ENCODE data around the gene AP1B1.

AP1B1 gene

DNA sequence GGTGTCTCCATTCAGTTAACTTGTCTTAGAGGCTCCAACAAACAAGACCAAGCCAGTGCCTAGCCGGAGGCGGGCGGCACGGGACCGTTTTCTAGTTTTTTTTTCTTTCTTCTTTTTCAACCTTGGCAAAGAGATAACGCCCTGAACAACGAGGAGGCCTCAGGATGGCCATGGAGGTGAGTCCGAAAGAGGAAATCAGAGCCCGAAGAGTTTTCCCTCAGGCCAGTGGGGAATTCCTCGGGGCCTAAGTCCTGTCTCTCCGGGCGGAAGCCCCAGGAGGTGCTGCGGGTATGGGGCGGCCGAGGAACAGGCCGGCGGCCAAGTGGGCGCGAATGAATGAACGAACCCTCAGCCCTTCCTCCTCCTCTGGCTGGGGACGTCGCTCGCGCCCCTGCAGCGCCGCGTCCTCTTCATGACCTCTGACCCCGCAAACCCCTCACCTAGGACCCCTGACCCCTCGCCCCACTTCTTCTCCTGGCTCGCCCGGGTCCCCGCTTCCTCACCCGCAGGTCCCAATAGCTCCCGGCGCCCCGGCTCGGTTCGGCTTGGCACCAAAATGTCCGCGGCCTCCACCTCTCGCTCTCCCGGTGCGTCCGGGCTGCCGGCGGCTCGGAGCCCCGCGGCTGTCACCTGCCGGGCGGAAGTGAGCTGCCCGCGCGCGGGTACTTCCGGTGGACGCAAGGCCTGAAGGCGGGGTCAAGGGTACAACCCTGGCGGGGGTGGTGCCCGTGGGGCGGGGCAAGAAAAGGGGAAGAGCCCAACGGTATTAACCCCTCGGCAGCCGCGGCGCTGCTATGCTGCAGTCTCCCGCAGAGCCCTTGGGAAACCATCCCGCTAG, at the start of gene AP1B1:
Gene AP1B1 (minus strand): TSS at position 650 of the 838 bp plus-strand sequence. CDS start 21,327 bp downstream, outside the sequence.
- TF ChIP-seq, protein P1, sequence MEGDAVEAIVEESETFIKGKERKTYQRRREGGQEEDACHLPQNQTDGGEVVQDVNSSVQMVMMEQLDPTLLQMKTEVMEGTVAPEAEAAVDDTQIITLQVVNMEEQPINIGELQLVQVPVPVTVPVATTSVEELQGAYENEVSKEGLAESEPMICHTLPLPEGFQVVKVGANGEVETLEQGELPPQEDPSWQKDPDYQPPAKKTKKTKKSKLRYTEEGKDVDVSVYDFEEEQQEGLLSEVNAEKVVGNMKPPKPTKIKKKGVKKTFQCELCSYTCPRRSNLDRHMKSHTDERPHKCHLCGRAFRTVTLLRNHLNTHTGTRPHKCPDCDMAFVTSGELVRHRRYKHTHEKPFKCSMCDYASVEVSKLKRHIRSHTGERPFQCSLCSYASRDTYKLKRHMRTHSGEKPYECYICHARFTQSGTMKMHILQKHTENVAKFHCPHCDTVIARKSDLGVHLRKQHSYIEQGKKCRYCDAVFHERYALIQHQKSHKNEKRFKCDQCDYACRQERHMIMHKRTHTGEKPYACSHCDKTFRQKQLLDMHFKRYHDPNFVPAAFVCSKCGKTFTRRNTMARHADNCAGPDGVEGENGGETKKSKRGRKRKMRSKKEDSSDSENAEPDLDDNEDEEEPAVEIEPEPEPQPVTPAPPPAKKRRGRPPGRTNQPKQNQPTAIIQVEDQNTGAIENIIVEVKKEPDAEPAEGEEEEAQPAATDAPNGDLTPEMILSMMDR (IDR thresholded peaks at IDR 0.05) = no peak
- DNase-seq (ENCODE audit: low spot score) = peak; percentile 91
- H3K4me3 ChIP-seq = peak within 1 kb of the TSS; percentile 87
- H3K27ac ChIP-seq = peak within 1 kb of the TSS; percentile 62 to 90

DNA sequence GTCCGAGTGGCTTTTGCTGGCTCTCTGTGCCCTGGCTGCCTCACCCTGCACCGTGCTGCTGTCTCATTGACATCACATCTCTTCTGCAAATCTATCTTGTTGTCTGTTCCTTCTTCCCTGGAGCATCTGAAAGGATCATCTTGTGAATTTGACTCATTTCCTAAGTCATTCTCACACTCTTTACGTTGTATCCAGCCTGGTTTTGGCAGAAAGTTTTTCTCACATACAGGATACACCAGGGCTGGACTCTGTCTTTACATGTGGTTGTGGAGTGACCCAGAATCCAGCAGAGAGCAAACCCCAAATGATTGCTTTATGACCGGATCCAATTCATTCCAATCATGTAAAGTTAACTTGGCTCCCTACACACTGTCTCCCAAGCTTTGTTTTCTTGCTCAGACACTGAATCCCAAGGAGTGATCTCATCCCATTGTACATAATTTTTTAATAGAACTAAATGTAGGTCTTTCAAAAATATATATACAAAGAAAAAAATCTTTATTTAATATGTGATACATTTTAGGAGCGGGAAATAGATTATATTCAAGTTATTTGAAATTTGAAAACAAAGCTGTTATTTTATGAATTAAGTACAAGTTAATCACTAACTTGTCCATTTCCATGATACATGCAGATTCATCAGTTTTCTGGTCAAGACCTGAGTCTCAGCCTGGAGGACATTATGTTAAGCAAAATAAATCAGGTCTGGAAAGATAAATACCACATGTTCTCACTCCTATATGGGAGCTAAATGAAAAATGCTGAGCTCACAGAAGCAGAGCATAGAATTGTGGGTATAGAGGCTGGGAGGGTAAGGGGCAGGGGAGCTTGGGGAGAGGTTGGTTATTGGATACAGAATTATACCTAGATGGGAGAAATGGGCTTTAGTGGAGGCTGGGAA, 47.1 kb upstream of the AP1B1 start:
- TF ChIP-seq, protein P1 (IDR thresholded peaks at IDR 0.05) = no peak
- peak; percentile 9 for DNase-seq (ENCODE audit: low spot score)

DNA sequence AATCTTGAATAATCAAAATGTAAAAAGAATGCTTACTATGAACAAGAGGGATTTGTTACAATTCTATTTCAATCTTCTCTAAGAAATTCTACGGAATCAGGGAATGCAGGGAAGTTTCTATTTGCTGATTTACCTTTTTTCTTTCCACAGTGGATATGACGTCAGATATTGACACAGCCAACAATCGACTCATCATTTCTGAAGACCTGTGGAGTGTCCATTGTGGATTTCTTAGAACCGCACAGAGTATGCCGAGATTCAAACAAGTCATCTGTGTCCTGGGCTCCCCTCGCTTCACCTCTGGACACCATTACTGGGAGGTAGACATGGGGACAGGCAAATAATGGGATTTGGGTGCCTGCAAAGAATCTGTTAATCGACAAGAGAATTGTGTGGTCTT, 45.9 kb upstream of the AP1B1 start:
- TF ChIP-seq, protein P1 (IDR thresholded peaks at IDR 0.05) = no peak
- no peak for DNase-seq (ENCODE audit: low spot score)
- no peak overlapping the region for H3K4me3 ChIP-seq
- no peak overlapping the region for H3K27ac ChIP-seq

More for the DNA sequence above, 47.1 kb upstream of the AP1B1 start:
- Histone ChIP-seq H3K4me3 (no peak overlapping the region), H3K27ac (no peak overlapping the region)

DNA sequence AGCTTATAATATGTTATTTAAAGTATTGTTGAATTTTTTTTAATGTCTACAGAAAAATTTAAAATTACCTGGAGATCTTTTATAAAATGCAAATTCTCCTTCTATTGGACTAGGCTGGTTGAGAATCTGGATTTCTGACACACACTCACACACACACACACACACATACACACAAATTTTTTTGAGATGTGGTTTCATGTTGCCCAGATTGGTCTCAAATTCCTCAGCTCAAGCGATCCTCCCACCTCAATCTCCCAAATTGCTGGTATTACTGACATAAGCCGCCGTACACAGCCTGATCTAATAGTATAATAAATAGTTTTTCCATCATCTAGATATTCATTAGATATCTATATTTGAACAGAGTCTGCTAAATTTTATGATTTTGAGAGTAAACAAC, 45.5 kb upstream of the AP1B1 start:
- no peak for DNase-seq (ENCODE audit: low spot score)
- TF ChIP-seq, protein P1 (IDR thresholded peaks at IDR 0.05) = no peak
- no peak overlapping the region for H3K27ac ChIP-seq
- no peak overlapping the region for H3K4me3 ChIP-seq

DNA sequence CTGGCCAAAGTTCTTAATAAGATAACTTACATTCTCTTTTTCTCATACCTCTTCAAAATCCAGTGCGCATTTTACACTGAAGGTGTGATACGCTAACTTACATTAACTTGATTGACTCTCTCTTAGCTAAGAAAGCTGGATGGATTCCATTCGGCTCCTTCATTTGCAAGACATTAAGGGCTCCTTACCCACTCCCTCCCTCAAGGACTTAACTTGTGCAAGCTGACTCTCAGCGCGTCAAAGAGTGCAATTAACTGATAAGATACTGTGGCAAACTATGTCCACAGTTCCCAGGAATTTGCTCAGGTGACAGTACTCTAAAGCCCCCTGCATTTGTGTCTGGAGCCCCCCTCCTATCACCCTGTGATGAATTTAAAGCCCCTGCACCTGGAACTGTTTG, 43.6 kb upstream of the AP1B1 start:
- peak; percentile 26 for DNase-seq (ENCODE audit: low spot score)

DNA sequence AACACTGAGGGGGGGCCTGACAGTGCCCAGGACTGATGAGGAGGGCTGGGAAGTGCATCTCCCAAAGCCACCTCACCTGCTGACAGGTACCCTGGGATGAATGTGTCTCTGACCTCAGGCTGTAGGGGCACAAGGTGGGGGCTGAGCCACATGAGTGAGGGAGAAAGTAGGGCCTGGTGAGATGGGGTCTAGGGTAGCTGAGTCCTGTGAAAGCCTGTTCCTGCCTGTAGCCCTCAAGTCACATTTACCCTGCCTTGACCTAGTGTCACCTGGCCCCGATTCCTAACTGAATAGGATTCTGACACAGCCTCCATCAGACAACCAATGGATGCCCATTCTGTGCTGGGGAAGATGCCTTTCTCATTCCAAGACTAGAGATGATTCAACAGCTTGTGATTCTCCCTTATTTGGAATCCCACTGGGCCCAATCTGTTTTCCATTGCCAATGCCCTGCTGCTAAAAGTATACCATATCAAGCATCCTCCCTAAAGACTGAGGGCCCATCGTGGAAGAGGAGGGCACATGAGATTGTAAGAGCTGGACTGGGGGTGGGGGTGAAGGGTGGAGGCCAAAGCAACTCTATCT, 38.9 kb upstream of the AP1B1 start:
- TF ChIP-seq, protein P1 (IDR thresholded peaks at IDR 0.05) = no peak
- H3K27ac ChIP-seq = no peak overlapping the region
- peak; percentile 21 for DNase-seq (ENCODE audit: low spot score)
- no peak overlapping the region for H3K4me3 ChIP-seq

More for the DNA sequence above, 43.6 kb upstream of the AP1B1 start:
- TF ChIP-seq, protein P1 (IDR thresholded peaks at IDR 0.05) = no peak
- no peak overlapping the region for H3K27ac ChIP-seq
- no peak overlapping the region for H3K4me3 ChIP-seq

Data from coronary artery (tissue), 2 donors.